Measurements from ENCODE around the gene GTF2IRD1. TPM values are rescaled to one million over a fixed set of nuclear protein-coding genes. Genes with fewer than 3 reads are reported as not detected.
"Not testable (repeated sequence)": the region's sequence is repeated elsewhere in the genome, so short reads cannot be mapped to it uniquely, and the experiment has no call there.

The GTF2IRD1 gene
- not detected for polyA plus RNA-seq

GRCh38 chr7:74453322-74454011 is at the start of gene GTF2IRD1:
Gene GTF2IRD1 (plus strand): TSS chr7:74453906. CDS start chr7:74508081, 54,175 bp downstream.
- H3K4me3 Mint-ChIP-seq, result peak within 1 kb of the TSS; percentile 52 to 79 (median 62)
- H3K27me3 Mint-ChIP-seq, result peaks cover 12% of the 10 kb centered on the region
- H3K4me1 Mint-ChIP-seq, result peaks cover 7 to 10% (median 8%) of the 10 kb centered on the region in 3 donors
- H3K27ac Mint-ChIP-seq, result peak within 1 kb of the TSS in 2 of 3 donors; percentile 69 to 83
- H3K9me3 Mint-ChIP-seq, result no peaks in the 10 kb centered on the region
- peaks cover 4% of the 10 kb centered on the region for H3K36me3 Mint-ChIP-seq

DNA sequence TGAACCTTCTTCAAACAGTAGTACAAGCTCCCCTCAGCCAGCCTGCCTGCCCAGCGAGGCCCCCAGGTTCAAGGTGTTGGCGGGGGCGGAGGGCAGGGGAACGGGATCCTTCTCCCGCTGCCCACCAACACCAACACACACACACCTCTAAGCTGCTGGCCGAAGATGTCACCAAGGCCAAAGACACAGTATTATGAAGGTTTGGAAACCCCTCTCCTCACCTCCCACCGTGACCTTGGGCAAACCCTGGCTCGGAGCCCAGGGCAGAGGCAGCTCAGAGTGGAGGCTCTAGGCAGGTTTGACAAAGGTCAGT is 49.4 kb upstream of the GTF2IRD1 start:
- no peak overlapping the region for H3K27ac Mint-ChIP-seq
- H3K4me3 Mint-ChIP-seq, result peak overlapping the region in 1 of 4 donors; percentile 27

DNA sequence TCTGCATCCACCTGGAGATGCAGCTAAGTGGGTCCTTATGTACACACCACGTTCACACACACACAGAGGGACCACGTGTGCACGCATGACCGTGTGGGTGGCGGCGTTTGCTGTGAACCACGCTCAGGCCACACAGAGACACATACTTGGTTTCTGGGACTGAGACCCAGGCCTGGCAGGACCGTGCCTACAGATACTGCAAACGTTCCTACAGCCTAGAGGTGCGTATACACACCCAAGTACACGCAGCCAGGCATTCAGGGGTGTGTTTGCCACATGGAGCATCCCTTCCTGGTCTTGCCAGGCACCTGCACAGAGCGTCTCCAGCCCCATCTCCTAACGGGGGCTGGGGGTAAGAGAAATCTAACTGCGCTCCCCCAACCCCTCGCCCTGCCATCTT is 49.0 kb upstream of the GTF2IRD1 start:
- no peaks in the 10 kb centered on the region for H3K4me1 Mint-ChIP-seq
- H3K27ac Mint-ChIP-seq, result no peak overlapping the region
- H3K9me3 Mint-ChIP-seq, result no peaks in the 10 kb centered on the region
- H3K4me3 Mint-ChIP-seq, result peak overlapping the region in 1 of 4 donors; percentile 27
- peaks cover 4% of the 10 kb centered on the region for H3K36me3 Mint-ChIP-seq
- H3K27me3 Mint-ChIP-seq, result no peaks in the 10 kb centered on the region

More for the DNA sequence above, 49.4 kb upstream of the GTF2IRD1 start:
- H3K4me1 Mint-ChIP-seq, result no peaks in the 10 kb centered on the region
- no peaks in the 10 kb centered on the region for H3K27me3 Mint-ChIP-seq
- no peaks in the 10 kb centered on the region for H3K9me3 Mint-ChIP-seq
- H3K36me3 Mint-ChIP-seq, result peaks cover 4% of the 10 kb centered on the region

- H3K27me3 Mint-ChIP-seq, result no peaks in the 10 kb centered on the region
- no peak overlapping the region for H3K27ac Mint-ChIP-seq
- H3K36me3 Mint-ChIP-seq, result peaks cover 4% of the 10 kb centered on the region
- no peaks in the 10 kb centered on the region for H3K4me1 Mint-ChIP-seq
- no peak overlapping the region for H3K4me3 Mint-ChIP-seq
- H3K9me3 Mint-ChIP-seq, result no peaks in the 10 kb centered on the region
Measured at GRCh38 chr7:74405191-74405898, 48.4 kb upstream of the GTF2IRD1 start.

DNA sequence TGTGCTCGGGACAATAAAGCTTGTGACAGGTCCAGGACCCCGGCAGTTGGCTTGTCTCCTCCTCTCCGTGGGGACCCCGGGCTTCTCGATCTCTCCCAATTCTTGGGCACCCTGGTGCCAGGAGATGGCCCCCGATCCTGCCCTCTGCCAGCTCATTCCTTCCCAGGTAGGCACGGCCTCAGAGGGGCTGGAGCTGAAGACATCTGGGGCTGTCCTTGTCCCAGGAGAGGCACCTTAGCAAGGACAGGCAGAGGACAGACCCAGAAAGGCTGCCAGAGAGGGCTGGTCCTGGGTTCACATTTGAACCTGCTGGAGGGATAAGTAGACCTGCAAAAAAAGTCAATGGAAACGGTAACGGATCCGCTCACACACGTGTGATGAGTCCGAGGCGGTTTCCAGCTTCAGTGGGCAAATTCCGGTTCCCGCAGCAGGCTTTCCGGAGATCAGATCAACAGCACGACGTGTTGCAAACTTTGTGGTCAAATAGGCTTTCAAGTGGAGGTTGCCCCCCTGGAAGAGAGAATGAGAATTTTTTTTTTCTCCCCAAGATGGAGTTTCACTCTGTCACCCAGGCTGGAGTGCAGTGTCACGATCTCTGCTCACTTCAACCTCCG is 47.7 kb upstream of the GTF2IRD1 start:
- Mint-ChIP-seq H3K36me3 (peaks cover 4% of the 10 kb centered on the region), H3K4me3 (no peak overlapping the region), H3K9me3 (no peaks in the 10 kb centered on the region), H3K4me1 (no peaks in the 10 kb centered on the region), H3K27ac (no peak overlapping the region), H3K27me3 (no peaks in the 10 kb centered on the region)

GRCh38 chr7:74407958-74408357 is 45.7 kb upstream of the GTF2IRD1 start:
- no peaks in the 10 kb centered on the region for H3K9me3 Mint-ChIP-seq
- peaks cover 4% of the 10 kb centered on the region for H3K36me3 Mint-ChIP-seq
- H3K4me1 Mint-ChIP-seq, result no peaks in the 10 kb centered on the region
- H3K4me3 Mint-ChIP-seq, result no peak overlapping the region
- no peak overlapping the region for H3K27ac Mint-ChIP-seq
- no peaks in the 10 kb centered on the region for H3K27me3 Mint-ChIP-seq

- peak overlapping the region in 1 of 4 donors; percentile 13 for H3K4me3 Mint-ChIP-seq
- H3K9me3 Mint-ChIP-seq, result no peaks in the 10 kb centered on the region
- H3K36me3 Mint-ChIP-seq, result no peaks in the 10 kb centered on the region
- H3K27me3 Mint-ChIP-seq, result no peaks in the 10 kb centered on the region
- no peaks in the 10 kb centered on the region for H3K4me1 Mint-ChIP-seq
- H3K27ac Mint-ChIP-seq, result peak overlapping the region in 1 of 3 donors; percentile 86
Measured at GRCh38 chr7:74409571-74409970, 44.1 kb upstream of the GTF2IRD1 start.

DNA sequence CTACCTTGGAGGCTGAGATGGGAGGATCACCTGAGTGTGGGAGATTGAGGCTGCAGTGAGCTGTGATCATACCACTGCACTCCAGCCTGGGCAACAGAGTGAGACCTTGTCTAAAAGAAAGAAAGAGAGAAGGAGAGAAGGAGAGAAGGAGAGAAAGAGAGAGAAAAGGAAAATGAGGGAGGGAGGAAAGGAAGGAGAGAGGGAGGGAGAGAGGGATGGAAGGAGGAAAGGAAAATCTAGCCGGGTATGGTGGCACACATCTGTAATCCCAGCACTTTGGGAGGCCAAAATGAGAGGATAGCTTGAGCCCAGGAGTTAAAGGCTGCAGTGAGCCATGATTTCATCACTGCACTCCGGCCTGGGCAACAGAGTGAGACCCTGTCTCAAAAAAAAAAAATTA is 42.9 kb upstream of the GTF2IRD1 start:
- H3K27ac Mint-ChIP-seq, result peak overlapping the region in 1 of 3 donors; percentile 86
- H3K27me3 Mint-ChIP-seq, result no peaks in the 10 kb centered on the region
- H3K36me3 Mint-ChIP-seq, result no peaks in the 10 kb centered on the region
- no peaks in the 10 kb centered on the region for H3K4me1 Mint-ChIP-seq
- no peaks in the 10 kb centered on the region for H3K9me3 Mint-ChIP-seq
- no peak overlapping the region for H3K4me3 Mint-ChIP-seq

DNA sequence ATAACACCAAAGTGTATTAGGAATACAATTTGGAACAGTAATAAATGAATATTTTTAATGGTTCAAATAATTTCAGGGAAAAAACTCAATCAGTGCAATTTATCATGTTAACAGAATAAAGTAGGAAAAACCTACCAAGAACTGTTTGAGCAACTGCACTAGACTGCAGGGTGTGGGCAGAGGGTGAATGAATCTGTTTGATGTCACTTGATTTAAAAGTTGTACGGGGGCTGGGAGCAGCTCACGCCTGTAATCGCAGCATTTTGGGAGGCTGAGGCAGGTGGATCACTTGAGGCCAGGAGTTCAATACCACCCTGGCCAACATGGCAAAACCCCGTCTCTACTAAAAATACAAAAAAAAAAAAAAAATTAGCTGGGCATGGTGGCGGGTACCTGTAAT is 42.1 kb upstream of the GTF2IRD1 start:
- not testable (repeated sequence) for H3K36me3 Mint-ChIP-seq

GRCh38 chr7:74412056-74412455 is 41.6 kb upstream of the GTF2IRD1 start:
- no peaks in the 10 kb centered on the region for H3K27me3 Mint-ChIP-seq
- no peaks in the 10 kb centered on the region for H3K4me1 Mint-ChIP-seq
- no peak overlapping the region for H3K27ac Mint-ChIP-seq
- H3K9me3 Mint-ChIP-seq, result no peaks in the 10 kb centered on the region
- no peak overlapping the region for H3K4me3 Mint-ChIP-seq
- H3K36me3 Mint-ChIP-seq, result no peaks in the 10 kb centered on the region

More for the DNA sequence above, 42.1 kb upstream of the GTF2IRD1 start:
- H3K4me1 Mint-ChIP-seq, H3K27ac Mint-ChIP-seq, H3K4me3 Mint-ChIP-seq, H3K9me3 Mint-ChIP-seq, H3K27me3 Mint-ChIP-seq: not testable (repeated sequence)

- Mint-ChIP-seq H3K9me3 (no peaks in the 10 kb centered on the region), H3K4me1 (no peaks in the 10 kb centered on the region), H3K27me3 (no peaks in the 10 kb centered on the region), H3K36me3 (no peaks in the 10 kb centered on the region), H3K4me3 (no peak overlapping the region), H3K27ac (no peak overlapping the region)
Measured at GRCh38 chr7:74412603-74413002, 41.1 kb upstream of the GTF2IRD1 start.

DNA sequence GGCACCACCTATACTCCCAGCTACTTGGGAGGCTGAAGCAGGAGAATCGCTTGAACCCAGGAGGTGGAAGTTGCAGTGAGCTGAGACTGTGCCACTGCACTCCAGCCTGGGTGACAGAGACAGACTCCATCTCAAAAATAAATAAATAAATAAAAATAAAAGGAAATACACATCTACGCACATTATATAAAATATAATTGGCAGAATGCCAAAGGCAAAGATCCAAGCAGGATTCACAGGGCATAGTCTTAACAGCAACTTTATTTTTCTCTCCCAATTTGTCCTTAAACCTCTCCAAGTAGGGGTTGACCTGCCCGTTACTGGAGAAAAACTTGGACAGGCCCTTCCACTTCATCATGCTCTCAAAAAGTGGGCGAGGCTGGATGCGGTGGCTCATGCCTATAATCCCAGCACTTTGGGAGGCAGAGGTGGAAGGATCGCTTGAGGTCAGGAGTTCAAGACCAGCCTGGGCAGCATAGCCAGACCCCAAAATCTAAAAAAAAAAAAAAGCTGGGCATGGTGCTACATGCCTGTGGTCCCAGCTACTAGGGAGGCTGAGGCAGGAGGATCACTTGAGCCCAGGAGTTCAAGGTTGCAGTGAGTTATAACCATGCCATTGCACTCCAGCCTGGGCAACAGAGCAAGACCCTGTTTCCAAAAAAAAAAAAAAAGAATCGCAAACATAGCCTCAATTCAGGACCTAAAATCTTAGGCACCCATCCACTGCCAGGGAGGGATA is 38.9 kb upstream of the GTF2IRD1 start:
- H3K27ac Mint-ChIP-seq, H3K9me3 Mint-ChIP-seq, H3K36me3 Mint-ChIP-seq, H3K27me3 Mint-ChIP-seq, H3K4me1 Mint-ChIP-seq, H3K4me3 Mint-ChIP-seq: not testable (repeated sequence)

GRCh38 chr7:74417419-74417971 is 36.2 kb upstream of the GTF2IRD1 start:
- H3K4me1 Mint-ChIP-seq, result peaks cover 0 to 6% (median 0%) of the 10 kb centered on the region in 3 donors

GRCh38 chr7:74418076-74418475 is 35.6 kb upstream of the GTF2IRD1 start:
- no peaks in the 10 kb centered on the region for H3K36me3 Mint-ChIP-seq
- H3K27me3 Mint-ChIP-seq, result no peaks in the 10 kb centered on the region
- no peak overlapping the region for H3K4me3 Mint-ChIP-seq
- H3K27ac Mint-ChIP-seq, result peak overlapping the region in 2 of 3 donors; percentile 24 to 62
- no peaks in the 10 kb centered on the region for H3K9me3 Mint-ChIP-seq
- H3K4me1 Mint-ChIP-seq, result peaks cover 0 to 6% (median 0%) of the 10 kb centered on the region in 3 donors

More at GRCh38 chr7:74417419-74417971, 36.2 kb upstream of the GTF2IRD1 start:
- Mint-ChIP-seq H3K4me3 (no peak overlapping the region), H3K36me3 (no peaks in the 10 kb centered on the region), H3K27ac (peak overlapping the region in 1 of 3 donors; percentile 62), H3K27me3 (no peaks in the 10 kb centered on the region), H3K9me3 (no peaks in the 10 kb centered on the region)

DNA sequence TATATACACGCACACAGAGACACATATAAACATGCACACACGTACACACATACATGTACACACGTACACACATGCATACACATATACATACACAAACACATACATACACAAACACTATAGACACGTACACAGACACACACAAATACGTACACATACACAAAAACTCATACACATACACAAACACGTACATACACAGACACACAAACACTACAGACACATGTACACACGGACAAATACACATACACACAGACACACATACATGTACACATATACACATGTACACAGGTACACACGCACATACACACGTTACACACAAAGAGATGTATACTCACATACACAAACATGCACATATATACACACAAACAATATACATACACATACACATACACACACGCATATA is 35.2 kb upstream of the GTF2IRD1 start:
- Mint-ChIP-seq H3K4me3 (no peak overlapping the region), H3K9me3 (no peaks in the 10 kb centered on the region), H3K27ac (no peak overlapping the region), H3K36me3 (no peaks in the 10 kb centered on the region), H3K4me1 (peaks cover 0 to 6% (median 0%) of the 10 kb centered on the region in 3 donors), H3K27me3 (no peaks in the 10 kb centered on the region)

Measured in IgD-negative memory B cell (primary cell).